Measurements from ENCODE around the gene PPP4R1.

DNA sequence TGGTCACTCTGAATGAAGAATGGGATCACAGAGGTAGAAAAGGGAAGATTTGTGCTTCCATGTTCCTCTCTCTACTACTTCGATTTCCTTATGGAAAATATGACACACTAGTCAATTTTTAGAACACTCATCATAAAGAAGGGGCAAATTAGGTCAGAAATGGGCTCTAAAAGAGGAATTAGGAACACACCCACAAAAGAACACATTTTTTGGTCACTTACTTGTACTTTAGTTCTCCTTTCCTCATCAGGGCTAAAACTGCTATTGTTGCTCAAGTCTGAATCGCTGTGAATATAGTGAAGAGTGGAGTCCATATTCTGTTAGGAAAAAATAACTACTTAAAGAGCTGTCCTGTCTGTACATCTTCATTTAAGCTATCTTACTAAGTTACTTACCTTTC, 52.6 kb downstream of the PPP4R1 start:
- TF ChIP-seq, protein P1, sequence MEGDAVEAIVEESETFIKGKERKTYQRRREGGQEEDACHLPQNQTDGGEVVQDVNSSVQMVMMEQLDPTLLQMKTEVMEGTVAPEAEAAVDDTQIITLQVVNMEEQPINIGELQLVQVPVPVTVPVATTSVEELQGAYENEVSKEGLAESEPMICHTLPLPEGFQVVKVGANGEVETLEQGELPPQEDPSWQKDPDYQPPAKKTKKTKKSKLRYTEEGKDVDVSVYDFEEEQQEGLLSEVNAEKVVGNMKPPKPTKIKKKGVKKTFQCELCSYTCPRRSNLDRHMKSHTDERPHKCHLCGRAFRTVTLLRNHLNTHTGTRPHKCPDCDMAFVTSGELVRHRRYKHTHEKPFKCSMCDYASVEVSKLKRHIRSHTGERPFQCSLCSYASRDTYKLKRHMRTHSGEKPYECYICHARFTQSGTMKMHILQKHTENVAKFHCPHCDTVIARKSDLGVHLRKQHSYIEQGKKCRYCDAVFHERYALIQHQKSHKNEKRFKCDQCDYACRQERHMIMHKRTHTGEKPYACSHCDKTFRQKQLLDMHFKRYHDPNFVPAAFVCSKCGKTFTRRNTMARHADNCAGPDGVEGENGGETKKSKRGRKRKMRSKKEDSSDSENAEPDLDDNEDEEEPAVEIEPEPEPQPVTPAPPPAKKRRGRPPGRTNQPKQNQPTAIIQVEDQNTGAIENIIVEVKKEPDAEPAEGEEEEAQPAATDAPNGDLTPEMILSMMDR (IDR thresholded peaks at IDR 0.05), result no peak
- no peak for TF ChIP-seq EZH2phosphoT487 (IDR thresholded peaks at IDR 0.05; ENCODE audit: borderline replicate concordance, low read depth)
- no peak for TF ChIP-seq FOXJ3 (CRISPR knock-in tag; IDR thresholded peaks at IDR 0.05)
- no peak for TF ChIP-seq SMC3 (IDR thresholded peaks at IDR 0.05; ENCODE audit: low read depth, low read length)
- no peak for TF ChIP-seq EP300 (IDR thresholded peaks at IDR 0.05; ENCODE audit: borderline replicate concordance in 1 of 2, low read depth in 1 of 2, low read length in 1 of 2)
- TF ChIP-seq NRF1 (IDR thresholded peaks at IDR 0.05; ENCODE audit: low read depth, low read length), result no peak
- TF ChIP-seq TAF1 (IDR thresholded peaks at IDR 0.05; ENCODE audit: borderline replicate concordance, low read depth, low read length), result no peak
- no peak for TF ChIP-seq MAX (IDR thresholded peaks at IDR 0.05; ENCODE audit: low read depth)
- TF ChIP-seq REST (IDR thresholded peaks at IDR 0.05; ENCODE audit: low read depth, low read length), result no peak
- TF ChIP-seq TCF12 (IDR thresholded peaks at IDR 0.05), result no peak
- no peak for TF ChIP-seq FOXM1 (IDR thresholded peaks at IDR 0.05; ENCODE audit: low read depth)
- no peak for TF ChIP-seq USF1 (IDR thresholded peaks at IDR 0.05; ENCODE audit: borderline replicate concordance, low read depth)
